Stimulated activated CD4-positive, alpha-beta T cell treated with anti-CD3 and anti-CD28 coated beads, Interleukin-15, amount 100 ng/mL, for 24 hours (primary cell): ENCODE measurements around the gene OLFM2.
A peak's percentile ranks its signal among the peaks of the same experiment; 100 is the strongest.
"Not testable (repeated sequence)": the region's sequence is repeated elsewhere in the genome, so short reads cannot be mapped to it uniquely, and the experiment has no call there.

Source experiments
- DNase-seq: peaks from one replicate; pipeline ENCODE4 v3.0.0-alpha.2; 2020

The OLFM2 gene

GRCh38 chr19:9936326-9937000 lies at the start of gene OLFM2:
Gene OLFM2 (minus strand): TSS chr19:9936515. CDS start chr19:9936366, 149 bp downstream.
- peak; percentile 58 for DNase-seq

GRCh38 chr19:9981406-9982260 lies 45.3 kb upstream of the OLFM2 start:
- DNase-seq, result no peak

GRCh38 chr19:9972103-9972502 lies 35.8 kb upstream of the OLFM2 start:
- no peak for DNase-seq

GRCh38 chr19:9971166-9971897 lies 35.0 kb upstream of the OLFM2 start:
- DNase-seq, result no peak

- DNase-seq, result no peak
Observed at GRCh38 chr19:9970481-9970880, 34.2 kb upstream of the OLFM2 start.

GRCh38 chr19:9969688-9969975 lies 33.3 kb upstream of the OLFM2 start:
- DNase-seq, result no peak

GRCh38 chr19:9968820-9969687 lies 32.7 kb upstream of the OLFM2 start:
- no peak for DNase-seq

- no peak for DNase-seq
Observed at GRCh38 chr19:9967326-9967725, 31.0 kb upstream of the OLFM2 start.

- no peak for DNase-seq
Observed at GRCh38 chr19:9966448-9966847, 30.1 kb upstream of the OLFM2 start.

GRCh38 chr19:9966024-9966423 lies 29.7 kb upstream of the OLFM2 start:
- DNase-seq, result no peak

- no peak for DNase-seq
Observed at GRCh38 chr19:9962623-9963290, 26.4 kb upstream of the OLFM2 start.

- no peak for DNase-seq
Observed at GRCh38 chr19:9961103-9961502, 24.8 kb upstream of the OLFM2 start.

GRCh38 chr19:9958379-9958821 lies 22.1 kb upstream of the OLFM2 start:
- DNase-seq, result no peak

GRCh38 chr19:9956956-9957355 lies 20.6 kb upstream of the OLFM2 start:
- no peak for DNase-seq

GRCh38 chr19:9953802-9954542 lies 17.7 kb upstream of the OLFM2 start:
- DNase-seq, result no peak

GRCh38 chr19:9952276-9952675 lies 16.0 kb upstream of the OLFM2 start:
- DNase-seq, result no peak

GRCh38 chr19:9947441-9947840 lies 11.1 kb upstream of the OLFM2 start:
- no peak for DNase-seq

GRCh38 chr19:9946528-9947125 lies 10.3 kb upstream of the OLFM2 start:
- not testable (repeated sequence) for DNase-seq

- DNase-seq, result no peak
Observed at GRCh38 chr19:9945319-9945966, 9.1 kb upstream of the OLFM2 start.

- no peak for DNase-seq
Observed at GRCh38 chr19:9943744-9944143, 7.4 kb upstream of the OLFM2 start.
